MM.1S (cell line): Measurements from ENCODE around the gene RPL12.

Experiments
- DNase-seq: peaks from one replicate; pipeline ENCODE4 v3.0.0-alpha.2; 2015
- H2AFZ ChIP-seq: fragments of 300-600 bp; sonication (generic); 2 replicates; pipeline ENCODE4 v1.6.0; 2016; ENCODE audit warnings: antibody characterized with exemption, low read length
- H3F3A ChIP-seq: fragments of 300-600 bp; sonication (generic); 2 replicates; pipeline ENCODE4 v1.6.1; 2016; ENCODE audit warnings: mild to moderate bottlenecking, antibody characterized with exemption, low read length, moderate library complexity, mixed read lengths; ENCODE audit not compliant: insufficient read depth
- H3K27ac ChIP-seq: fragments of 300-600 bp; sonication (generic); 2 replicates; pipeline ENCODE4 v1.5.1; 2016; ENCODE audit warnings: mild to moderate bottlenecking, low read length
- H3K27me3 ChIP-seq: fragments of 300-600 bp; sonication (generic); replicated peaks from 2 replicates; pipeline ENCODE4 v1.6.0; 2016; ENCODE audit warnings: low read length; ENCODE audit not compliant: insufficient read depth
- H3K36me3 ChIP-seq: fragments of 300-600 bp; sonication (generic); replicated peaks from 2 replicates; pipeline ENCODE4 v1.6.1; 2016; ENCODE audit warnings: mild to moderate bottlenecking, low read length, mixed read lengths; ENCODE audit not compliant: insufficient read depth
- H3K4me1 ChIP-seq: fragments of 300-600 bp; sonication (generic); 2 replicates; pipeline ENCODE4 v1.6.1; 2016; ENCODE audit warnings: low read length, mixed read lengths
- H3K4me2 ChIP-seq: fragments of 300-600 bp; sonication (generic); 2 replicates; pipeline ENCODE4 v1.6.0; 2016; ENCODE audit warnings: low read depth, low read length
- H3K4me3 ChIP-seq: fragments of 300-600 bp; sonication (generic); 2 replicates; pipeline ENCODE4 v1.5.1; 2016; ENCODE audit warnings: low read length, mixed read lengths
- H3K79me2 ChIP-seq: fragments of 300-600 bp; sonication (generic); 2 replicates; pipeline ENCODE4 v1.6.1; 2016; ENCODE audit warnings: mixed run types, low read length, mixed read lengths
- H3K9ac ChIP-seq: fragments of 300-600 bp; sonication (generic); 2 replicates; pipeline ENCODE4 v1.6.1; 2016; ENCODE audit warnings: low read length, mixed read lengths
- H3K9me2 ChIP-seq: fragments of 300-600 bp; sonication (generic); replicated peaks from 2 replicates; pipeline ENCODE4 v1.6.1; 2016; ENCODE audit warnings: mild to moderate bottlenecking, low read length, mixed read lengths; ENCODE audit not compliant: insufficient read depth
- H3K9me3 ChIP-seq: fragments of 300-600 bp; sonication (generic); replicated peaks from 2 replicates; pipeline ENCODE4 v1.6.1; 2016; ENCODE audit warnings: mild to moderate bottlenecking, low read length, mixed read lengths; ENCODE audit not compliant: insufficient read depth
- H4K20me1 ChIP-seq: fragments of 300-600 bp; sonication (generic); 2 replicates; pipeline ENCODE4 v1.6.1; 2016; ENCODE audit warnings: mild to moderate bottlenecking, low read length, moderate library complexity, mixed read lengths; ENCODE audit not compliant: insufficient read depth
- CTCF ChIP-seq: fragments of 300-600 bp; sonication (generic); IDR thresholded peaks from 2 replicates; pipeline ENCODE4 v1.5.1; 2016; ENCODE audit warnings: antibody characterized with exemption, low read length, mixed read lengths
- EZH2 ChIP-seq: fragments of 300-600 bp; sonication (generic); optimal IDR thresholded peaks from 2 replicates; pipeline ENCODE3; 2017; ENCODE audit warnings: low read depth, mild to moderate bottlenecking, antibody characterized with exemption, low read length, mixed read lengths
- EZH2phosphoT487 ChIP-seq: fragments of 300-600 bp; sonication (generic); IDR thresholded peaks from 2 replicates; pipeline ENCODE4 v1.6.1; 2018; ENCODE audit warnings: antibody characterized with exemption, low read length

Gene RPL12

DNA sequence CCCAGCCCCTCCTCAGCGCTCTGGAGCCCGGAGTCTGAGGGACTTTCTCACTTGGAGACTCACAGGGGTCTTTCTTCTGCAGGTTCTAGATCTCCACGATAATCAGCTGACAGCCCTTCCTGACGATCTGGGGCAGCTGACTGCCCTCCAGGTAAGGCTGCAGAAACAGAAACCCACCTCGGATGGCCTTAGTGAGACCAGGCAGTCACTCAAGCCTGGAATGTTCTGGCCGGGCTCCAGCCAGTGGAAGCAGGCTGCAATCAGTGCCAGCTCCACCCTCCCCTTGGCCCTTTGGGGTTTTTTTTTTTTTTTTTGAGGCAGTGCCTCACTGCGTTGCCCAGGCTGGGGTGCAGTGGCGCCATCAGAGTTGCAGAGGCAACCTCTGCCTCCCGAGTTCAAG is 7.7 kb upstream of the RPL12 start:
- Histone ChIP-seq H3K79me2 (no peaks in the 10 kb centered on the region), H3K9ac (no peak overlapping the region), H3K36me3 (no peaks in the 10 kb centered on the region), H3K4me2 (no peak overlapping the region), H3K4me3 (no peak overlapping the region), H3K9me3 (no peaks in the 10 kb centered on the region), H4K20me1 (no peaks in the 10 kb centered on the region), H2AFZ (no peak overlapping the region), H3K4me1 (no peaks in the 10 kb centered on the region), H3K27me3 (no peaks in the 10 kb centered on the region), H3F3A (no peaks in the 10 kb centered on the region), H3K9me2 (no peaks in the 10 kb centered on the region), H3K27ac (no peak overlapping the region)
- TF ChIP-seq CTCF = no peak
- no peak for DNase-seq

- DNase-seq = no peak
- H3K9me3 ChIP-seq = no peaks in the 10 kb centered on the region
- H3K36me3 ChIP-seq = no peaks in the 10 kb centered on the region
- H3K9ac ChIP-seq = no peak overlapping the region
- no peaks in the 10 kb centered on the region for H4K20me1 ChIP-seq
- no peaks in the 10 kb centered on the region for H3K27me3 ChIP-seq
- TF ChIP-seq EZH2 (no peak), EZH2phosphoT487 (no peak), CTCF (no peak)
- H3F3A ChIP-seq = no peaks in the 10 kb centered on the region
- peaks cover 2% of the 10 kb centered on the region; the same call in 1 of the 2 replicates for H3K79me2 ChIP-seq
- no peak overlapping the region for H3K4me2 ChIP-seq
- H3K27ac ChIP-seq = no peak overlapping the region
- no peak overlapping the region for H2AFZ ChIP-seq
- H3K9me2 ChIP-seq = no peaks in the 10 kb centered on the region
- peaks cover 3% of the 10 kb centered on the region; the same call in 1 of the 2 replicates for H3K4me1 ChIP-seq
- no peak overlapping the region for H3K4me3 ChIP-seq
These were observed 6.1 kb upstream of the RPL12 start for GRCh38 chr9:127457191-127457878.

- H3K36me3 ChIP-seq = 0 out of 2 replicates have a peak, but pooled peaks cover under 1% of the 10 kb centered on the region
These were observed 4.3 kb upstream of the RPL12 start for GRCh38 chr9:127455324-127455992.

More at GRCh38 chr9:127455324-127455992, 4.3 kb upstream of the RPL12 start:
- H4K20me1 ChIP-seq = peaks cover under 1% of the 10 kb centered on the region; the same call in 1 of the 2 replicates
- no peak for TF ChIP-seq EZH2
- TF ChIP-seq CTCF = peak; percentile 45
- no peak for TF ChIP-seq EZH2phosphoT487
- no peak overlapping the region for H3K4me2 ChIP-seq
- H3K27ac ChIP-seq = no peak overlapping the region
- no peak overlapping the region for H3K4me3 ChIP-seq
- H2AFZ ChIP-seq = no peak overlapping the region
- H3K27me3 ChIP-seq = no peaks in the 10 kb centered on the region
- H3K9ac ChIP-seq = no peak overlapping the region
- H3F3A ChIP-seq = peaks cover 7% of the 10 kb centered on the region
- H3K9me3 ChIP-seq = no peaks in the 10 kb centered on the region
- DNase-seq = no peak
- H3K79me2 ChIP-seq = peaks cover 17% of the 10 kb centered on the region
- peaks cover 4% of the 10 kb centered on the region; the same call in 1 of the 2 replicates for H3K4me1 ChIP-seq
- no peaks in the 10 kb centered on the region for H3K9me2 ChIP-seq
